Neural progenitor cell (in vitro differentiated cells): ENCODE measurements around the gene ZP4. TPM values are rescaled to one million over a fixed set of nuclear protein-coding genes. Genes with fewer than 3 reads are reported as not detected.

Source experiments
- DNase-seq: peaks from one replicate; pipeline ENCODE4 v3.0.0-alpha.2; 2016; ENCODE audit warnings: low spot score
- H2AFZ ChIP-seq: fragments of 200-600 bp; sonication (generic); replicated peaks from 2 replicates; pipeline ENCODE4 v1.6.1; 2016; ENCODE audit warnings: antibody characterized with exemption
- H3F3A ChIP-seq: fragments of 200-600 bp; sonication (generic); 2 replicates; pipeline ENCODE4 v1.6.1; 2016; ENCODE audit warnings: antibody characterized with exemption, low read depth
- H3K27ac ChIP-seq: fragments of 200-600 bp; sonication (generic); 2 replicates; pipeline ENCODE4 v1.5.1; 2016; ENCODE audit warnings: mild to moderate bottlenecking
- H3K27me3 ChIP-seq: fragments of 200-600 bp; sonication (generic); 2 replicates; pipeline ENCODE4 v1.6.1; 2016; ENCODE audit warnings: mild to moderate bottlenecking, moderate library complexity
- H3K36me3 ChIP-seq: fragments of 200-600 bp; sonication (generic); 2 replicates; pipeline ENCODE4 v1.5.1; 2016
- H3K4me1 ChIP-seq: fragments of 200-600 bp; sonication (generic); 2 replicates; pipeline ENCODE4 v1.6.1; 2016; ENCODE audit warnings: mixed run types
- H3K4me2 ChIP-seq: fragments of 200-600 bp; sonication (generic); 2 replicates; pipeline ENCODE4 v1.6.1; 2016
- H3K4me3 ChIP-seq: fragments of 200-600 bp; sonication (generic); 2 replicates; pipeline ENCODE4 v1.5.1; 2016
- H3K79me2 ChIP-seq: fragments of 200-600 bp; sonication (generic); 2 replicates; pipeline ENCODE4 v1.6.1; 2016; ENCODE audit warnings: low read depth
- H3K9ac ChIP-seq: fragments of 200-600 bp; sonication (generic); 2 replicates; pipeline ENCODE4 v1.6.1; 2016
- H3K9me3 ChIP-seq: fragments of 200-600 bp; sonication (generic); 2 replicates; pipeline ENCODE4 v1.5.1; 2016; ENCODE audit warnings: low read depth
- H4K20me1 ChIP-seq: fragments of 200-600 bp; sonication (generic); 2 replicates; pipeline ENCODE4 v1.6.1; 2016; ENCODE audit warnings: low read depth
- H3K27ac Mint-ChIP-seq: 3 replicates; pipeline ENCODE4 v1.8.0; 2021; ENCODE audit warnings: mixed read lengths
- H3K27me3 Mint-ChIP-seq: 2 replicates; pipeline ENCODE4 v1.8.0; 2022; ENCODE audit warnings: low read depth, mild to moderate bottlenecking, inconsistent platforms, moderate library complexity, mixed read lengths; ENCODE audit not compliant: insufficient read depth
- H3K36me3 Mint-ChIP-seq: 3 replicates; pipeline ENCODE4 v1.8.0; 2021; ENCODE audit warnings: mixed read lengths
- H3K4me1 Mint-ChIP-seq: 3 replicates; pipeline ENCODE4 v1.8.0; 2021; ENCODE audit warnings: mixed read lengths
- H3K4me3 Mint-ChIP-seq: 3 replicates; pipeline ENCODE4 v1.8.0; 2021; ENCODE audit warnings: mild to moderate bottlenecking, moderate library complexity, mixed read lengths
- H3K9me3 Mint-ChIP-seq: 3 replicates; pipeline ENCODE4 v1.8.0; 2020; ENCODE audit warnings: mixed read lengths
- EZH2 ChIP-seq: fragments of 200-600 bp; sonication (generic); IDR thresholded peaks from 2 replicates; pipeline ENCODE4 v1.6.1; 2017; ENCODE audit warnings: antibody characterized with exemption, mild to moderate bottlenecking, moderate library complexity
- EZH2phosphoT487 ChIP-seq: fragments of 200-600 bp; sonication (generic); IDR thresholded peaks from 2 replicates; pipeline ENCODE4 v1.6.1; 2017; ENCODE audit warnings: antibody characterized with exemption
- total RNA-seq: library from RNA; depleted of rRNA; stranded (reverse); fragments of >200 nt; gene quantifications from 2 replicates; pipeline ENCODE4 v1.2.3, GENCODE V29; 2015; ENCODE audit warnings: low replicate concordance
- TF ChIP-seq, protein P1 (sequence below): fragments of 200-600 bp; sonication (generic); IDR thresholded peaks from 2 replicates; pipeline ENCODE4 v1.5.1; 2017; ENCODE audit warnings: antibody characterized with exemption, mild to moderate bottlenecking

The ZP4 gene
- total RNA-seq, 1 donor from 2014 or later = not detected

DNA sequence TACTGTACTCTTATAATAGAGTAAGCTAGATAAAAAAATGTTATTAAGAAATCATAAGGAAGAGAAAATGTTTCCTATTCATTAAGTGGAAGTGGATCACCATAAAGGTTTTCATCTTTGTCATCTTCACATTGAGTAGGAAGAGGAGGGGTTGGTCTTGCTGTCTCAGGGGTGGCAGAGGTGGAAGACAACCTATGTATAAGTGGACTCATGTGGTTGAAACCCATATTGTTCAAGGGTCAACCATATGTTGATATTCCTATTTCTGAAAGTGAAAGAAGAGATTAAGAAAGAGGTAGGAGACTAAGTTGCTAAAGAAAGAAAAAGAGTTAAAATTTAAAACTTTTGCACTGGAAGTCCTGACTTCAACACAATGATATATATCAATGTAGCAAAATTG is 4.9 kb upstream of the ZP4 start:
- no peaks in the 10 kb centered on the region for H3K27me3 ChIP-seq
- H3K9ac ChIP-seq = no peak overlapping the region
- no peaks in the 10 kb centered on the region for H3K36me3 ChIP-seq
- no peaks in the 10 kb centered on the region for H3K27me3 Mint-ChIP-seq
- no peaks in the 10 kb centered on the region for H3K36me3 Mint-ChIP-seq
- H3K4me1 Mint-ChIP-seq = peaks cover 6% of the 10 kb centered on the region
- H3F3A ChIP-seq = peaks cover 4% of the 10 kb centered on the region
- no peak overlapping the region for H3K4me3 ChIP-seq
- no peaks in the 10 kb centered on the region for H3K9me3 ChIP-seq
- DNase-seq = no peak
- H3K4me2 ChIP-seq = no peak overlapping the region
- H4K20me1 ChIP-seq = no peaks in the 10 kb centered on the region
- H3K79me2 ChIP-seq = no peaks in the 10 kb centered on the region
- H3K9me3 Mint-ChIP-seq = peaks cover 4% of the 10 kb centered on the region
- no peak overlapping the region for H3K27ac Mint-ChIP-seq
- H3K27ac ChIP-seq = no peak overlapping the region
- H3K4me3 Mint-ChIP-seq = no peak overlapping the region
- no peak overlapping the region for H2AFZ ChIP-seq
- peaks cover 6% of the 10 kb centered on the region for H3K4me1 ChIP-seq
- no peak for TF ChIP-seq EZH2
- no peak for TF ChIP-seq EZH2phosphoT487
- TF ChIP-seq, protein P1, sequence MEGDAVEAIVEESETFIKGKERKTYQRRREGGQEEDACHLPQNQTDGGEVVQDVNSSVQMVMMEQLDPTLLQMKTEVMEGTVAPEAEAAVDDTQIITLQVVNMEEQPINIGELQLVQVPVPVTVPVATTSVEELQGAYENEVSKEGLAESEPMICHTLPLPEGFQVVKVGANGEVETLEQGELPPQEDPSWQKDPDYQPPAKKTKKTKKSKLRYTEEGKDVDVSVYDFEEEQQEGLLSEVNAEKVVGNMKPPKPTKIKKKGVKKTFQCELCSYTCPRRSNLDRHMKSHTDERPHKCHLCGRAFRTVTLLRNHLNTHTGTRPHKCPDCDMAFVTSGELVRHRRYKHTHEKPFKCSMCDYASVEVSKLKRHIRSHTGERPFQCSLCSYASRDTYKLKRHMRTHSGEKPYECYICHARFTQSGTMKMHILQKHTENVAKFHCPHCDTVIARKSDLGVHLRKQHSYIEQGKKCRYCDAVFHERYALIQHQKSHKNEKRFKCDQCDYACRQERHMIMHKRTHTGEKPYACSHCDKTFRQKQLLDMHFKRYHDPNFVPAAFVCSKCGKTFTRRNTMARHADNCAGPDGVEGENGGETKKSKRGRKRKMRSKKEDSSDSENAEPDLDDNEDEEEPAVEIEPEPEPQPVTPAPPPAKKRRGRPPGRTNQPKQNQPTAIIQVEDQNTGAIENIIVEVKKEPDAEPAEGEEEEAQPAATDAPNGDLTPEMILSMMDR = no peak

DNA sequence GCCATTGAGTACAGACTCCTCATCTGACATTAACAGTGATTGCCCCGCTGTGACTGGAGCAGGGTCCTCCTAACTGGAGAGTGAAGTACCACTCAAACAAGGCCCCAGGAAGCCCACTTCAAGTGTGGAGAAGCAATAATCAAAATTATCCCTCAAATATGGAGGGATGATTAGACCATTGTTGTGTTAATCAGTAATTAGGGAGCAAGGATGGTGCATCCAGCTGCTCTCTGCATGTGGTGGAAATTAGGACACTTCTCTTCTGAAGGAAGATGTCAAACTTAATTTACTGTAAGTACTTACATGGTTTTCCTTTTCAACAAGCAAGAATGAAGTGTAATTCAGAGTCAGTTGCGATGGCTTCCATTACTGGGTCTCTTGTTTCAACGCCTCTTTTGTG is 3.4 kb upstream of the ZP4 start:
- Histone ChIP-seq H3K79me2 (no peaks in the 10 kb centered on the region), H3F3A (peaks cover 4% of the 10 kb centered on the region), H3K9ac (no peak overlapping the region), H3K9me3 (no peaks in the 10 kb centered on the region), H3K27ac (no peak overlapping the region), H4K20me1 (no peaks in the 10 kb centered on the region), H3K27me3 (no peaks in the 10 kb centered on the region), H3K36me3 (no peaks in the 10 kb centered on the region), H3K4me3 (no peak overlapping the region), H3K4me1 (peaks cover 6% of the 10 kb centered on the region), H3K4me2 (no peak overlapping the region), H2AFZ (no peak overlapping the region)
- H3K36me3 Mint-ChIP-seq = no peaks in the 10 kb centered on the region
- no peak overlapping the region for H3K4me3 Mint-ChIP-seq
- no peak overlapping the region for H3K27ac Mint-ChIP-seq
- no peaks in the 10 kb centered on the region for H3K27me3 Mint-ChIP-seq
- TF ChIP-seq EZH2phosphoT487 (no peak), EZH2 (no peak)
- TF ChIP-seq, protein P1 = no peak
- no peak for DNase-seq
- peaks cover 7% of the 10 kb centered on the region for H3K4me1 Mint-ChIP-seq
- H3K9me3 Mint-ChIP-seq = peaks cover 4% of the 10 kb centered on the region

DNA sequence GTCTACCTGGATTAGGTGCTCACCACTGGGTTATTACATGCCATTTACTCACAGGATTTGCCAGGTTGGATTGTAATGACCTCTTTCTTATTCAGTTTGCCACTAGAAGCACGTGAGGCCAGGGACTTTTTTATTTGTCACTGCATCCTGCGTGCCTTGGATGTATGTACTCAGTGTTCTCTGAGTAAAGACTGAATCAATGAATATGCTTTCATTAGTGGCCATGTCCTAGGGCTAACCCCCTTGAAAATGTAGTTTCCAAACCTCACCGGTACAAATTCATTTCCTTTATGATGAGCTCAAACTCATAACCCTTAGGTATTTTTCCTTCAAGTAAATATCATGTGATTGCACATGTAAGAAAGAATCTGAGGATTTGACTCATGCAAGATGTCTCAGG is 1.3 kb upstream of the ZP4 start:
- Histone ChIP-seq H3F3A (peaks cover 4% of the 10 kb centered on the region), H2AFZ (no peak overlapping the region), H3K9me3 (no peaks in the 10 kb centered on the region), H3K36me3 (no peaks in the 10 kb centered on the region), H3K79me2 (no peaks in the 10 kb centered on the region), H3K4me2 (no peak overlapping the region), H3K9ac (no peak overlapping the region), H3K4me3 (no peak overlapping the region), H3K27me3 (no peaks in the 10 kb centered on the region), H4K20me1 (no peaks in the 10 kb centered on the region), H3K4me1 (peaks cover 6% of the 10 kb centered on the region), H3K27ac (no peak overlapping the region)
- TF ChIP-seq, protein P1 = no peak
- TF ChIP-seq EZH2phosphoT487 = no peak
- no peak for TF ChIP-seq EZH2
- H3K4me3 Mint-ChIP-seq = no peak overlapping the region
- H3K9me3 Mint-ChIP-seq = peaks cover 2% of the 10 kb centered on the region
- H3K36me3 Mint-ChIP-seq = no peaks in the 10 kb centered on the region
- peaks cover 2% of the 10 kb centered on the region for H3K27me3 Mint-ChIP-seq
- H3K27ac Mint-ChIP-seq = no peak overlapping the region
- peaks cover 2% of the 10 kb centered on the region for H3K4me1 Mint-ChIP-seq
- DNase-seq = no peak
